ENCODE measurements around the gene OGDH.
"Not testable (repeated sequence)": the region's sequence is repeated elsewhere in the genome, so short reads cannot be mapped to it uniquely, and the experiment has no call there.

OGDH gene

GRCh38 chr7:44606341-44607140, at the start of gene OGDH:
Gene OGDH (plus strand): TSS chr7:44606627. CDS start chr7:44624344, 17,717 bp downstream.
- DNase-seq, result peak; percentile 96

- no peak for DNase-seq
Observed at GRCh38 chr7:44557485-44557884, 48.9 kb upstream of the OGDH start.

- DNase-seq, result no peak
Observed at GRCh38 chr7:44559485-44559884, 46.9 kb upstream of the OGDH start.

GRCh38 chr7:44561481-44561880, 44.9 kb upstream of the OGDH start:
- no peak for DNase-seq

GRCh38 chr7:44561962-44562621, 44.3 kb upstream of the OGDH start:
- DNase-seq, result no peak

- not testable (repeated sequence) for DNase-seq
Observed at GRCh38 chr7:44562622-44562962, 43.8 kb upstream of the OGDH start.

GRCh38 chr7:44563171-44563679, 43.2 kb upstream of the OGDH start:
- DNase-seq, result no peak

- DNase-seq, result no peak
Observed at GRCh38 chr7:44564606-44565005, 41.8 kb upstream of the OGDH start.

GRCh38 chr7:44565097-44565794, 41.2 kb upstream of the OGDH start:
- DNase-seq, result peak; percentile 62

- no peak for DNase-seq
Observed at GRCh38 chr7:44565795-44566559, 40.5 kb upstream of the OGDH start.

- DNase-seq, result no peak
Observed at GRCh38 chr7:44566680-44567079, 39.7 kb upstream of the OGDH start.

- DNase-seq, result no peak
Observed at GRCh38 chr7:44567884-44568283, 38.5 kb upstream of the OGDH start.

GRCh38 chr7:44568771-44569560, 37.5 kb upstream of the OGDH start:
- DNase-seq, result no peak

- no peak for DNase-seq
Observed at GRCh38 chr7:44569959-44570358, 36.5 kb upstream of the OGDH start.

GRCh38 chr7:44572771-44573170, 33.7 kb upstream of the OGDH start:
- DNase-seq, result no peak

- DNase-seq, result peak; percentile 95
Observed at GRCh38 chr7:44573464-44574286, 32.8 kb upstream of the OGDH start, which contains the start of gene DDX56. Gene DDX56 (minus strand): TSS chr7:44573908. CDS start chr7:44573895, 13 bp downstream.

GRCh38 chr7:44574287-44574872, 32.0 kb upstream of the OGDH start:
- no peak for DNase-seq

GRCh38 chr7:44575054-44575453, 31.4 kb upstream of the OGDH start:
- no peak for DNase-seq

- no peak for DNase-seq
Observed at GRCh38 chr7:44576228-44576627, 30.2 kb upstream of the OGDH start.

Measured in NCI-H510A treated with DMSO at 0.1 percent for 48 hours (cell line).